ENCODE data around the gene MOK.

- TF ChIP-seq SUZ12 (IDR thresholded peaks at IDR 0.05; ENCODE audit: extremely low read depth, insufficient read depth, insufficient read length) (no peak), YY1 (IDR thresholded peaks at IDR 0.05; ENCODE audit: insufficient read depth, insufficient read length) (no peak)
These were observed 55.0 kb downstream of the MOK start for GRCh38 chr14:102249981-102250380.
